H9 (cell line): ENCODE results near the gene TLE4. TPM values are rescaled to one million over a fixed set of nuclear protein-coding genes. Genes with fewer than 3 reads are reported as not detected.

Experiments used
- DNase-seq: peaks from one replicate; pipeline ENCODE4 v3.0.0-alpha.2; 2017
- H2AFZ ChIP-seq: one replicate; pipeline ENCODE4 v1.6.1; 2013; ENCODE audit warnings: mild to moderate bottlenecking, low read length, control low read depth, moderate library complexity
- H2AK5ac ChIP-seq: 2 replicates; pipeline ENCODE4 v1.6.1; 2013; ENCODE audit warnings: low read length, control low read depth, mixed read lengths; ENCODE audit not compliant: insufficient read length
- H2BK120ac ChIP-seq: one replicate; pipeline ENCODE4 v1.6.1; 2013; ENCODE audit warnings: low read depth, mild to moderate bottlenecking, low read length, control low read depth, inconsistent platforms; ENCODE audit not compliant: poor library complexity, severe bottlenecking
- H2BK12ac ChIP-seq: 2 replicates; pipeline ENCODE4 v1.6.1; 2013; ENCODE audit warnings: low read length, control low read depth, mixed read lengths, low read depth; ENCODE audit not compliant: insufficient read length
- H2BK15ac ChIP-seq: 2 replicates; pipeline ENCODE4 v1.6.1; 2013; ENCODE audit warnings: low read depth, low read length, control low read depth
- H2BK20ac ChIP-seq: one replicate; pipeline ENCODE4 v1.6.1; 2013; ENCODE audit warnings: low read depth, mild to moderate bottlenecking, low read length, control low read depth, inconsistent platforms; ENCODE audit not compliant: poor library complexity, severe bottlenecking
- H2BK5ac ChIP-seq: 2 replicates; pipeline ENCODE4 v1.6.1; 2013; ENCODE audit warnings: low read length, control low read depth, mixed read lengths; ENCODE audit not compliant: insufficient read length
- H3K14ac ChIP-seq: 2 replicates; pipeline ENCODE4 v1.6.1; 2013; ENCODE audit warnings: low read length, control low read depth; ENCODE audit not compliant: insufficient read depth
- H3K18ac ChIP-seq: 2 replicates; pipeline ENCODE4 v1.6.1; 2013; ENCODE audit warnings: low read depth, mild to moderate bottlenecking, mixed read lengths, low read length, control low read depth; ENCODE audit not compliant: insufficient read length
- H3K23ac ChIP-seq: 2 replicates; pipeline ENCODE4 v1.6.1; 2013; ENCODE audit warnings: low read length, control low read depth, mixed read lengths, low read depth; ENCODE audit not compliant: insufficient read length
- H3K23me2 ChIP-seq: 2 replicates; pipeline ENCODE4 v1.6.1; 2013; ENCODE audit warnings: low read depth, mild to moderate bottlenecking, mixed read lengths, low read length, control low read depth; ENCODE audit not compliant: insufficient read length, poor library complexity, severe bottlenecking
- H3K27ac ChIP-seq: 2 replicates; pipeline ENCODE4 v1.5.1; 2013; ENCODE audit warnings: low read length, control low read depth, mixed read lengths, low read depth; ENCODE audit not compliant: insufficient read length
- H3K27me3 ChIP-seq: 2 replicates; pipeline ENCODE4 v1.6.1; 2013; ENCODE audit warnings: low read length, control low read depth, inconsistent platforms; ENCODE audit not compliant: insufficient read depth
- H3K4ac ChIP-seq: 2 replicates; pipeline ENCODE4 v1.6.1; 2013; ENCODE audit warnings: low read depth, mild to moderate bottlenecking, control low read depth, inconsistent platforms, low read length, moderate library complexity
- H3K4me1 ChIP-seq: 2 replicates; pipeline ENCODE4 v1.6.1; 2013; ENCODE audit warnings: low read length, control low read depth, inconsistent platforms; ENCODE audit not compliant: insufficient read depth
- H3K4me2 ChIP-seq: 2 replicates; pipeline ENCODE4 v1.6.1; 2013; ENCODE audit warnings: low read length, control low read depth, mixed read lengths; ENCODE audit not compliant: insufficient read length, insufficient read depth
- H3K56ac ChIP-seq: 2 replicates; pipeline ENCODE4 v1.6.1; 2013; ENCODE audit warnings: low read depth, mild to moderate bottlenecking, mixed read lengths, low read length, control low read depth; ENCODE audit not compliant: insufficient read length
- H3K79me1 ChIP-seq: 2 replicates; pipeline ENCODE4 v1.6.1; 2013; ENCODE audit warnings: low read depth, mild to moderate bottlenecking, moderate library complexity, low read length, control low read depth, inconsistent platforms; ENCODE audit not compliant: insufficient read depth, poor library complexity, severe bottlenecking
- H3K79me2 ChIP-seq: 2 replicates; pipeline ENCODE4 v1.6.1; 2013; ENCODE audit warnings: low read length, control low read depth, inconsistent platforms; ENCODE audit not compliant: insufficient read depth
- H3K9ac ChIP-seq: 2 replicates; pipeline ENCODE4 v1.6.1; 2013; ENCODE audit warnings: low read length, control low read depth, mixed read lengths; ENCODE audit not compliant: insufficient read length; ENCODE audit errors: extremely low read depth
- H3K9me3 ChIP-seq: one replicate; pipeline ENCODE4 v1.6.1; 2013; ENCODE audit warnings: low read depth, low read length, inconsistent platforms; ENCODE audit not compliant: control insufficient read depth
- H3T11ph ChIP-seq: one replicate; pipeline ENCODE4 v1.6.1; 2013; ENCODE audit warnings: mild to moderate bottlenecking, low read length, control low read depth, inconsistent platforms
- H4K20me1 ChIP-seq: one replicate; pipeline ENCODE4 v1.6.1; 2013; ENCODE audit not compliant: control insufficient read depth, insufficient read length, insufficient read depth
- H4K5ac ChIP-seq: 2 replicates; pipeline ENCODE4 v1.6.1; 2013; ENCODE audit warnings: low read depth, mild to moderate bottlenecking, mixed read lengths, low read length, control low read depth; ENCODE audit not compliant: insufficient read length
- H4K8ac ChIP-seq: replicated peaks from 2 replicates; pipeline ENCODE4 v1.6.1; 2013; ENCODE audit warnings: low read length, control low read depth, mixed read lengths, low read depth; ENCODE audit not compliant: insufficient read length
- H4K91ac ChIP-seq: 2 replicates; pipeline ENCODE4 v1.6.1; 2013; ENCODE audit warnings: low read depth, mild to moderate bottlenecking, moderate library complexity, mixed read lengths, low read length, control low read depth; ENCODE audit not compliant: insufficient read length
- H3K27ac Mint-ChIP-seq, 3 experiments: 2 replicates in 2 of 3; 3 replicates in 1 of 3; pipeline ENCODE4 v1.8.0; 2020 to 2021; ENCODE audit warnings: mixed read lengths in 3 of 3, mild to moderate bottlenecking in 1 of 3, moderate library complexity in 1 of 3
- H3K27me3 Mint-ChIP-seq: 2 replicates; pipeline ENCODE4 v1.8.0; 2021; ENCODE audit warnings: low read depth, mild to moderate bottlenecking, moderate library complexity, mixed read lengths
- H3K36me3 Mint-ChIP-seq, 3 experiments: 2 replicates in 2 of 3; 3 replicates in 1 of 3; pipeline ENCODE4 v1.8.0; 2020 to 2021; ENCODE audit warnings: low read depth in 3 of 3, mixed read lengths in 3 of 3; ENCODE audit not compliant: insufficient read depth in 1 of 3
- H3K4me1 Mint-ChIP-seq, 2 experiments: 2 replicates each; pipeline ENCODE4 v1.8.0; 2020; ENCODE audit warnings: mixed read lengths in 2 of 2
- H3K4me3 Mint-ChIP-seq, 2 experiments: 2 replicates in 1 of 2; 3 replicates in 1 of 2; pipeline ENCODE4 v1.8.0; 2020 to 2021; ENCODE audit warnings: mild to moderate bottlenecking in 2 of 2, mixed read lengths in 2 of 2, moderate library complexity in 1 of 2
- H3K9me3 Mint-ChIP-seq, 2 experiments: 2 replicates in 1 of 2; 3 replicates in 1 of 2; pipeline ENCODE4 v1.8.0; 2020; ENCODE audit warnings: mild to moderate bottlenecking in 2 of 2, mixed read lengths in 2 of 2, moderate library complexity in 1 of 2
- CTCF ChIP-seq: fragments of 200-600 bp; sonication (generic); conservative IDR thresholded peaks from 3 replicates; pipeline ENCODE4 v1.8.0; 2021; ENCODE audit warnings: antibody characterized with exemption, mild to moderate bottlenecking
- WGBS: extraction: QIAGEN DNeasy Blood & Tissue Kit; methylation state at CpG from one replicate; pipeline ENCODE4 v1.1.7; 2013; ENCODE audit warnings: missing lambda C conversion rate, low lambda C conversion rate, mixed read lengths; ENCODE audit not compliant: insufficient read length; ENCODE audit errors: extremely low coverage; 5-methylcytosine and 5-hydroxymethylcytosine counted together
- total RNA-seq: library from RNA; stranded (reverse); gene quantifications from 2 replicates; pipeline ENCODE4 v1.2.1, GENCODE V29; 2021

Gene TLE4
- total RNA-seq, 1 experiment from 2014 or later: 35.1 TPM

- peaks cover 10 to 25% (median 18%) of the 10 kb centered on the region in 3 experiments for H3K36me3 Mint-ChIP-seq
- H3K4me1 Mint-ChIP-seq: peaks cover 11% of the 10 kb centered on the region in 2 experiments
- no peak overlapping the region for H3K27ac Mint-ChIP-seq
- Histone ChIP-seq H3K23me2 (no peaks in the 10 kb centered on the region), H4K20me1 (no peaks in the 10 kb centered on the region), H2BK15ac (no peak overlapping the region), H3K56ac (no peak overlapping the region), H2AFZ (no peak overlapping the region), H4K8ac (no peak overlapping the region), H4K91ac (no peak overlapping the region), H2BK120ac (no peak overlapping the region), H2BK5ac (no peak overlapping the region), H3K18ac (no peak overlapping the region), H2BK12ac (no peak overlapping the region), H3K27ac (no peak overlapping the region), H2AK5ac (no peak overlapping the region), H3K4me1 (peaks cover under 1% of the 10 kb centered on the region; the same call in 1 of the 2 replicates), H3T11ph (no peak overlapping the region), H3K79me2 (no peaks in the 10 kb centered on the region), H3K9me3 (no peaks in the 10 kb centered on the region), H3K79me1 (no peaks in the 10 kb centered on the region), H3K4ac (no peak overlapping the region), H3K14ac (no peak overlapping the region), H3K4me2 (no peak overlapping the region), H3K23ac (no peak overlapping the region), H3K9ac (no peak overlapping the region), H2BK20ac (no peak overlapping the region), H3K27me3 (no peaks in the 10 kb centered on the region), H4K5ac (no peak overlapping the region)
- no peak overlapping the region for H3K4me3 Mint-ChIP-seq
- H3K9me3 Mint-ChIP-seq: peaks cover 8 to 11% of the 10 kb centered on the region in 2 experiments; a peak in 3 of 5 replicates
- H3K27me3 Mint-ChIP-seq: no peaks in the 10 kb centered on the region
- TF ChIP-seq CTCF: no peak
- no CpG with 5 or more reads among the region's 1 CpG for WGBS
- no peak for DNase-seq
Observed at GRCh38 chr9:79646096-79646495, 74.3 kb downstream of the TLE4 start.
